Measurements from ENCODE around the gene TRDMT1.

Gene TRDMT1

DNA sequence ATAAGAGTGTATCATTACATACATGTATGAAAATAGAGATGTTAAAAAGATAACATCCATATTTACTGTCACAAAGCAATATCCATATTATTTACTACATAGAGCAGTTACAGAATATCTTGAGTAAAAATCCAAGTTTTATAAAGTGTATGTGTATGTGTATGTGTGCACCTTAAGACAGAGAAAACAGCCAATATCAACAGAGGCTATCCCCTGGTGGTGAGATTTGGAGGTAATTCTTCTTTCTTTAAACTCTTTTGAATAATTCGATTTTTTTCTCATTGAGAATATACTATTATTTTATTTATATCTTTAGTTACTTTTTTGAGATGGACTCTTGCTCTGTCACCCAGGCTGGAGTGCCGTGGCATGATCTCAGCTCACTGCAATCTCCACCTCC lies 18.4 kb downstream of the TRDMT1 start:
- no peaks in the 10 kb centered on the region for H3K27me3 ChIP-seq (ENCODE audit: control insufficient read depth in 5 of 5, insufficient read depth in 4 of 5, low read length in 5 of 5)
- no peak overlapping the region for H3K9ac ChIP-seq (ENCODE audit: low read length in 5 of 5)
- no peak overlapping the region for H3K4me3 ChIP-seq (ENCODE audit: low read depth in 1 of 5, low read length in 5 of 5)
- no peaks in the 10 kb centered on the region for H3K36me3 ChIP-seq (ENCODE audit: control insufficient read depth in 5 of 5, insufficient read depth in 5 of 5, low read length in 5 of 5)
- H3K9me3 ChIP-seq (ENCODE audit: control insufficient read depth in 5 of 5, low read length in 5 of 5) = no peaks in the 10 kb centered on the region
- no peak overlapping the region for H3K27ac ChIP-seq (ENCODE audit: low read depth, low read length)
- H3K4me1 ChIP-seq (ENCODE audit: control insufficient read depth in 5 of 5, insufficient read depth in 5 of 5, low read length in 5 of 5) = peaks cover 0 to 6% (median 0%) of the 10 kb centered on the region in 5 donors

GRCh38 chr10:17181751-17182150 lies 19.7 kb downstream of the TRDMT1 start:
- Histone ChIP-seq H3K9me3 (ENCODE audit: control insufficient read depth in 5 of 5, low read length in 5 of 5) (no peaks in the 10 kb centered on the region), H3K27ac (ENCODE audit: low read depth, low read length) (no peak overlapping the region), H3K4me1 (ENCODE audit: control insufficient read depth in 5 of 5, insufficient read depth in 5 of 5, low read length in 5 of 5) (peaks cover 0 to 6% (median 0%) of the 10 kb centered on the region in 5 donors), H3K9ac (ENCODE audit: low read length in 5 of 5) (no peak overlapping the region), H3K27me3 (ENCODE audit: control insufficient read depth in 5 of 5, insufficient read depth in 4 of 5, low read length in 5 of 5) (no peaks in the 10 kb centered on the region), H3K4me3 (ENCODE audit: low read depth in 1 of 5, low read length in 5 of 5) (no peak overlapping the region), H3K36me3 (ENCODE audit: control insufficient read depth in 5 of 5, insufficient read depth in 5 of 5, low read length in 5 of 5) (no peaks in the 10 kb centered on the region)

DNA sequence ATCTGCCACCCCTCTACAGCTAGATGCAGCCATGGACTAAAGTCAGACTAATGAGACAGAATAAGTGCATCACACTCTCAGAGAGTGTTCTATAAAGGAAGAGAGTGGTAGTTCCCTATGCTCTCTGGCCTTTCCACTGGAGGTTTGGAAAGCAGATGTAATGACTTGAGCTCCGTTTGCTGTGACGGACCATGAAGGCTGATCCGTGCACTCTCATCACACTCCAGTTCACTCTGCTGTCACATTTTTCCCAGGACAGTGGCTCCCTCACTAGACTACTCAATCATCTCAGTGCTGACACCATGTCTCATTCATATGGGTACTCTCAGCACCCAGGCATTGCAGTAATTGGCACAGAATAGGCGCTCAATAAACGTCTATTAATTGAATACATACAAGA lies 20.4 kb downstream of the TRDMT1 start:
- no peak overlapping the region for H3K27ac ChIP-seq (ENCODE audit: low read depth, low read length)
- no peak overlapping the region for H3K9ac ChIP-seq (ENCODE audit: low read length in 5 of 5)
- no peaks in the 10 kb centered on the region for H3K36me3 ChIP-seq (ENCODE audit: control insufficient read depth in 5 of 5, insufficient read depth in 5 of 5, low read length in 5 of 5)
- no peaks in the 10 kb centered on the region for H3K27me3 ChIP-seq (ENCODE audit: control insufficient read depth in 5 of 5, insufficient read depth in 4 of 5, low read length in 5 of 5)
- no peak overlapping the region for H3K4me3 ChIP-seq (ENCODE audit: low read depth in 1 of 5, low read length in 5 of 5)
- H3K9me3 ChIP-seq (ENCODE audit: control insufficient read depth in 5 of 5, low read length in 5 of 5) = no peaks in the 10 kb centered on the region
- peaks cover 0 to 8% (median 0%) of the 10 kb centered on the region in 5 donors for H3K4me1 ChIP-seq (ENCODE audit: control insufficient read depth in 5 of 5, insufficient read depth in 5 of 5, low read length in 5 of 5)

- Histone ChIP-seq H3K4me1 (ENCODE audit: control insufficient read depth in 5 of 5, insufficient read depth in 5 of 5, low read length in 5 of 5) (peaks cover 0 to 20% (median 6%) of the 10 kb centered on the region in 5 donors), H3K9me3 (ENCODE audit: control insufficient read depth in 5 of 5, low read length in 5 of 5) (no peaks in the 10 kb centered on the region), H3K4me3 (ENCODE audit: low read depth in 1 of 5, low read length in 5 of 5) (no peak overlapping the region), H3K27ac (ENCODE audit: low read depth, low read length) (no peak overlapping the region), H3K27me3 (ENCODE audit: control insufficient read depth in 5 of 5, insufficient read depth in 4 of 5, low read length in 5 of 5) (no peaks in the 10 kb centered on the region), H3K9ac (ENCODE audit: low read length in 5 of 5) (no peak overlapping the region), H3K36me3 (ENCODE audit: control insufficient read depth in 5 of 5, insufficient read depth in 5 of 5, low read length in 5 of 5) (no peaks in the 10 kb centered on the region)
These were observed 22.5 kb downstream of the TRDMT1 start for GRCh38 chr10:17179002-17179401.

- Histone ChIP-seq H3K27ac (ENCODE audit: low read depth, low read length) (no peak overlapping the region), H3K9ac (ENCODE audit: low read length in 5 of 5) (no peak overlapping the region), H3K27me3 (ENCODE audit: control insufficient read depth in 5 of 5, insufficient read depth in 4 of 5, low read length in 5 of 5) (no peaks in the 10 kb centered on the region), H3K36me3 (ENCODE audit: control insufficient read depth in 5 of 5, insufficient read depth in 5 of 5, low read length in 5 of 5) (no peaks in the 10 kb centered on the region), H3K4me3 (ENCODE audit: low read depth in 1 of 5, low read length in 5 of 5) (no peak overlapping the region), H3K4me1 (ENCODE audit: control insufficient read depth in 5 of 5, insufficient read depth in 5 of 5, low read length in 5 of 5) (peaks cover 0 to 20% (median 6%) of the 10 kb centered on the region in 5 donors), H3K9me3 (ENCODE audit: control insufficient read depth in 5 of 5, low read length in 5 of 5) (no peaks in the 10 kb centered on the region)
These were observed 23.5 kb downstream of the TRDMT1 start for GRCh38 chr10:17178006-17178405.

- Histone ChIP-seq H3K27ac (ENCODE audit: low read depth, low read length) (no peak overlapping the region), H3K4me3 (ENCODE audit: low read depth in 1 of 5, low read length in 5 of 5) (no peak overlapping the region), H3K9me3 (ENCODE audit: control insufficient read depth in 5 of 5, low read length in 5 of 5) (no peaks in the 10 kb centered on the region), H3K9ac (ENCODE audit: low read length in 5 of 5) (no peak overlapping the region), H3K4me1 (ENCODE audit: control insufficient read depth in 5 of 5, insufficient read depth in 5 of 5, low read length in 5 of 5) (peaks cover 0 to 20% (median 6%) of the 10 kb centered on the region in 5 donors), H3K36me3 (ENCODE audit: control insufficient read depth in 5 of 5, insufficient read depth in 5 of 5, low read length in 5 of 5) (no peaks in the 10 kb centered on the region), H3K27me3 (ENCODE audit: control insufficient read depth in 5 of 5, insufficient read depth in 4 of 5, low read length in 5 of 5) (no peaks in the 10 kb centered on the region)
These were observed 24.5 kb downstream of the TRDMT1 start for GRCh38 chr10:17177014-17177413.

- H3K9ac ChIP-seq (ENCODE audit: low read length in 5 of 5) = no peak overlapping the region
- peaks cover 0 to 20% (median 6%) of the 10 kb centered on the region in 5 donors for H3K4me1 ChIP-seq (ENCODE audit: control insufficient read depth in 5 of 5, insufficient read depth in 5 of 5, low read length in 5 of 5)
- no peaks in the 10 kb centered on the region for H3K9me3 ChIP-seq (ENCODE audit: control insufficient read depth in 5 of 5, low read length in 5 of 5)
- H3K36me3 ChIP-seq (ENCODE audit: control insufficient read depth in 5 of 5, insufficient read depth in 5 of 5, low read length in 5 of 5) = no peaks in the 10 kb centered on the region
- no peaks in the 10 kb centered on the region for H3K27me3 ChIP-seq (ENCODE audit: control insufficient read depth in 5 of 5, insufficient read depth in 4 of 5, low read length in 5 of 5)
- no peak overlapping the region for H3K27ac ChIP-seq (ENCODE audit: low read depth, low read length)
- H3K4me3 ChIP-seq (ENCODE audit: low read depth in 1 of 5, low read length in 5 of 5) = no peak overlapping the region
These were observed 25.4 kb downstream of the TRDMT1 start for GRCh38 chr10:17176091-17176490.

DNA sequence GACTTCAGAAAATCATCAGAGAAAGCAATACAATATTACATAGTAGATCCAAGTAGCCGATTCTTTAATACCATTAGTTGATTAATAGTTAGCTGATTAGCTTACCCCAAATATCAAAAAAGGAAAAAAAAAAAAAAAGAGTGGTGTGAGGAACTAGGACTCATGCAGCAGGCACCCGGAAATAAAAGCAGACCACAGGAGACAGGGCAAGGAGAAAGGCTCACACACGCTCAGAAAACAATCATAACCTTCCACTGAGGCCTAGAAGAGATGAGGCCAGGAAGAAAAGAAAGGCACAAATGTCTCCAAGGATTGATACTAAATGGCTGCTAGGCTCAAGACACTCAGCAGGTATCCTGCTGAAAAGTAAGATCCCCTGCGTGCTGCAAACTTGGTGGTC lies 25.9 kb downstream of the TRDMT1 start:
- Histone ChIP-seq H3K27ac (ENCODE audit: low read depth, low read length) (no peak overlapping the region), H3K9ac (ENCODE audit: low read length in 5 of 5) (peak overlapping the region in 2 of 5 donors; percentile 53 to 59), H3K27me3 (ENCODE audit: control insufficient read depth in 5 of 5, insufficient read depth in 4 of 5, low read length in 5 of 5) (no peaks in the 10 kb centered on the region), H3K9me3 (ENCODE audit: control insufficient read depth in 5 of 5, low read length in 5 of 5) (no peaks in the 10 kb centered on the region), H3K4me1 (ENCODE audit: control insufficient read depth in 5 of 5, insufficient read depth in 5 of 5, low read length in 5 of 5) (peaks cover 0 to 20% (median 6%) of the 10 kb centered on the region in 5 donors), H3K4me3 (ENCODE audit: low read depth in 1 of 5, low read length in 5 of 5) (peak overlapping the region; percentile 26 to 53 (median 38)), H3K36me3 (ENCODE audit: control insufficient read depth in 5 of 5, insufficient read depth in 5 of 5, low read length in 5 of 5) (no peaks in the 10 kb centered on the region)

DNA sequence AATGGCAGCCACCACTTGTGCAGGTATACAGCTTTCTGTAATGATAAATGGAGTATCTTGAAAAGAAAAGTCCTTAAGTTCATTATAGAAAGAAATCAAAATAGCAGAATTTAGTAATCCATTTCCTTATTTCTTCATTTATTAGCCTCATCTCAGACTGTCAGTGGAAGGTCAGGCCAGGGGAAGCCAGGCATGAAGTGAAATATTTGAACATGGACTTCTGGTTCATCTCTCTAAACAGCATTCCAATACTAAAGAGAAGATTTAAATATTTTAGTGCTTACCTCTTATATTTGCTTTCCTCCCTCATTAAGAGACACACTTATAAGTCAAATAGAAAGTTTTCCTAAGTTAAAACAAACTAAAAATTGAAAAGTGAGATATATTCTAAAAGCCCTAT lies 26.8 kb downstream of the TRDMT1 start:
- no peak overlapping the region for H3K27ac ChIP-seq (ENCODE audit: low read depth, low read length)
- H3K9me3 ChIP-seq (ENCODE audit: control insufficient read depth in 5 of 5, low read length in 5 of 5) = no peaks in the 10 kb centered on the region
- no peaks in the 10 kb centered on the region for H3K36me3 ChIP-seq (ENCODE audit: control insufficient read depth in 5 of 5, insufficient read depth in 5 of 5, low read length in 5 of 5)
- peaks cover 0 to 20% (median 6%) of the 10 kb centered on the region in 5 donors for H3K4me1 ChIP-seq (ENCODE audit: control insufficient read depth in 5 of 5, insufficient read depth in 5 of 5, low read length in 5 of 5)
- H3K4me3 ChIP-seq (ENCODE audit: low read depth in 1 of 5, low read length in 5 of 5) = no peak overlapping the region
- no peaks in the 10 kb centered on the region for H3K27me3 ChIP-seq (ENCODE audit: control insufficient read depth in 5 of 5, insufficient read depth in 4 of 5, low read length in 5 of 5)
- no peak overlapping the region for H3K9ac ChIP-seq (ENCODE audit: low read length in 5 of 5)

- peaks cover 0 to 13% (median 6%) of the 10 kb centered on the region in 5 donors for H3K4me1 ChIP-seq (ENCODE audit: control insufficient read depth in 5 of 5, insufficient read depth in 5 of 5, low read length in 5 of 5)
These were observed 30.3 kb downstream of the TRDMT1 start for GRCh38 chr10:17171141-17171641.

More at GRCh38 chr10:17171141-17171641, 30.3 kb downstream of the TRDMT1 start:
- no peaks in the 10 kb centered on the region for H3K36me3 ChIP-seq (ENCODE audit: control insufficient read depth in 5 of 5, insufficient read depth in 5 of 5, low read length in 5 of 5)
- no peaks in the 10 kb centered on the region for H3K27me3 ChIP-seq (ENCODE audit: control insufficient read depth in 5 of 5, insufficient read depth in 4 of 5, low read length in 5 of 5)
- no peak overlapping the region for H3K27ac ChIP-seq (ENCODE audit: low read depth, low read length)
- H3K4me3 ChIP-seq (ENCODE audit: low read depth in 1 of 5, low read length in 5 of 5) = no peak overlapping the region
- H3K9me3 ChIP-seq (ENCODE audit: control insufficient read depth in 5 of 5, low read length in 5 of 5) = no peaks in the 10 kb centered on the region
- H3K9ac ChIP-seq (ENCODE audit: low read length in 5 of 5) = no peak overlapping the region

Measured in subcutaneous abdominal adipose tissue (tissue), 5 donors.